GM12878 (cell line): ENCODE results near the gene EED.

Experiments used
- BHLHE40 ChIP-seq, 2 experiments: fragments of 450-650 bp in 1 of 2; IDR thresholded peaks; 2 replicates each; pipeline ENCODE4 v1.6.1; 2011 to 2017; ENCODE audit warnings: low read depth in 2 of 2, borderline replicate concordance in 1 of 2, improper control_type of control experiment in 1 of 2, low read length in 1 of 2, mild to moderate bottlenecking in 1 of 2
- KAT2A ChIP-seq: conservative IDR thresholded peaks from 2 replicates; pipeline ENCODE4 v1.6.1; 2011; ENCODE audit warnings: low read depth, low read length; ENCODE audit not compliant: control insufficient read depth
- RELA ChIP-seq: fragments of 450-650 bp; IDR thresholded peaks from 2 replicates; pipeline ENCODE4 v1.8.0; 2014; ENCODE audit warnings: borderline replicate concordance; ENCODE audit not compliant: partially characterized antibody
- SIN3A ChIP-seq: IDR thresholded peaks from 2 replicates; pipeline ENCODE4 v1.6.1; 2012; ENCODE audit warnings: low read depth, low read length, improper control_type of control experiment
- SP1 ChIP-seq: IDR thresholded peaks from one replicate; pipeline ENCODE4 v1.6.1; 2011; ENCODE audit warnings: low read depth, low read length
- STAT3 ChIP-seq: IDR thresholded peaks from 2 replicates; pipeline ENCODE4 v1.6.1; 2011; ENCODE audit warnings: low read depth, low read length, improper control_type of control experiment
- SUZ12 ChIP-seq: fragments of 200-600 bp; sonication (generic); IDR thresholded peaks from one replicate; pipeline ENCODE4 v1.6.1; 2018; ENCODE audit warnings: antibody characterized with exemption, mild to moderate bottlenecking; ENCODE audit not compliant: unreplicated experiment
- TF ChIP-seq, protein P1 (sequence below), 3 experiments: IDR thresholded peaks in 2 of 3; conservative IDR thresholded peaks in 1 of 3; 2 replicates each; pipeline ENCODE4 v1.5.1; 2011; ENCODE audit warnings: low read depth in 3 of 3, low read length in 3 of 3, mild to moderate bottlenecking in 3 of 3, control low read depth in 2 of 3, moderate library complexity in 2 of 3, inconsistent platforms in 1 of 3, mixed read lengths in 1 of 3; ENCODE audit not compliant: control insufficient read depth in 2 of 3, insufficient read depth in 1 of 3; ENCODE audit errors: extremely low read depth in 1 of 3
- TF ChIP-seq, protein P2 (sequence below): fragments of 450-650 bp; formaldehyde crosslinking; IDR thresholded peaks from 2 replicates; pipeline ENCODE4 v1.4.0; 2020; ENCODE audit warnings: mild to moderate bottlenecking, moderate library complexity
- TF ChIP-seq, protein P3 (sequence below): fragments of 150-350 bp; IDR thresholded peaks from 2 replicates; pipeline ENCODE4 v1.6.1; 2016; ENCODE audit warnings: low read depth, low read length
- TF ChIP-seq, protein P4 (sequence below): fragments of 450-650 bp; IDR thresholded peaks from 2 replicates; pipeline ENCODE4 v1.6.1; 2016; ENCODE audit warnings: mild to moderate bottlenecking
- TF ChIP-seq, protein P5 (sequence below): IDR thresholded peaks from 2 replicates; pipeline ENCODE4 v1.6.1; 2012; ENCODE audit warnings: low read depth, low read length, improper control_type of control experiment

DNA sequence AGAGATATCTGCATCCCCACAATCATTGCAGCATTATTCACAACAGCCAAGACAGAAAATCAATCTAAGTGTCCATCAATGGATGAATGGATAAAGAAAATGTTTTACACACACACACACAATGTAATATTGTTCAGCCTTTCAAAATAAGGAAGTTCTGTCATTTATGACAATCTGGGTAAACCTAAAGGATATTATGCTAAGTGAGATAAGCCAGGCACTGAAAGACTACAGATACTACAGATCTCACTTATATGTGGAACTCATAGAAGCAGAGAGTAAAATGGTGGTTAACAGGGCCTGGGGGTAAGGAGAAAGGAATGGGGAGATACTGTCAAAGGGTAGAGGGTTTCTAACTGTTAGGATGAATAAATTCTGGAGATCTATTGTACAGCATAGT is 36.0 kb upstream of the EED start:
- TF ChIP-seq, protein P1, sequence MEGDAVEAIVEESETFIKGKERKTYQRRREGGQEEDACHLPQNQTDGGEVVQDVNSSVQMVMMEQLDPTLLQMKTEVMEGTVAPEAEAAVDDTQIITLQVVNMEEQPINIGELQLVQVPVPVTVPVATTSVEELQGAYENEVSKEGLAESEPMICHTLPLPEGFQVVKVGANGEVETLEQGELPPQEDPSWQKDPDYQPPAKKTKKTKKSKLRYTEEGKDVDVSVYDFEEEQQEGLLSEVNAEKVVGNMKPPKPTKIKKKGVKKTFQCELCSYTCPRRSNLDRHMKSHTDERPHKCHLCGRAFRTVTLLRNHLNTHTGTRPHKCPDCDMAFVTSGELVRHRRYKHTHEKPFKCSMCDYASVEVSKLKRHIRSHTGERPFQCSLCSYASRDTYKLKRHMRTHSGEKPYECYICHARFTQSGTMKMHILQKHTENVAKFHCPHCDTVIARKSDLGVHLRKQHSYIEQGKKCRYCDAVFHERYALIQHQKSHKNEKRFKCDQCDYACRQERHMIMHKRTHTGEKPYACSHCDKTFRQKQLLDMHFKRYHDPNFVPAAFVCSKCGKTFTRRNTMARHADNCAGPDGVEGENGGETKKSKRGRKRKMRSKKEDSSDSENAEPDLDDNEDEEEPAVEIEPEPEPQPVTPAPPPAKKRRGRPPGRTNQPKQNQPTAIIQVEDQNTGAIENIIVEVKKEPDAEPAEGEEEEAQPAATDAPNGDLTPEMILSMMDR (IDR thresholded peaks at IDR 0.05 in 2 of 3, conservative IDR thresholded peaks at IDR 0.05 in 1 of 3; ENCODE audit: control insufficient read depth in 2 of 3, extremely low read depth in 1 of 3, insufficient read depth in 1 of 3, low read depth in 3 of 3, low read length in 3 of 3): no peak
- TF ChIP-seq KAT2A (no peak), SUZ12 (no peak), BHLHE40 (IDR thresholded peaks at IDR 0.05; ENCODE audit: borderline replicate concordance in 1 of 2, low read depth in 2 of 2, low read length in 1 of 2) (no peak), STAT3 (no peak), RELA (no peak), SIN3A (no peak), SP1 (no peak)
- TF ChIP-seq, protein P2, sequence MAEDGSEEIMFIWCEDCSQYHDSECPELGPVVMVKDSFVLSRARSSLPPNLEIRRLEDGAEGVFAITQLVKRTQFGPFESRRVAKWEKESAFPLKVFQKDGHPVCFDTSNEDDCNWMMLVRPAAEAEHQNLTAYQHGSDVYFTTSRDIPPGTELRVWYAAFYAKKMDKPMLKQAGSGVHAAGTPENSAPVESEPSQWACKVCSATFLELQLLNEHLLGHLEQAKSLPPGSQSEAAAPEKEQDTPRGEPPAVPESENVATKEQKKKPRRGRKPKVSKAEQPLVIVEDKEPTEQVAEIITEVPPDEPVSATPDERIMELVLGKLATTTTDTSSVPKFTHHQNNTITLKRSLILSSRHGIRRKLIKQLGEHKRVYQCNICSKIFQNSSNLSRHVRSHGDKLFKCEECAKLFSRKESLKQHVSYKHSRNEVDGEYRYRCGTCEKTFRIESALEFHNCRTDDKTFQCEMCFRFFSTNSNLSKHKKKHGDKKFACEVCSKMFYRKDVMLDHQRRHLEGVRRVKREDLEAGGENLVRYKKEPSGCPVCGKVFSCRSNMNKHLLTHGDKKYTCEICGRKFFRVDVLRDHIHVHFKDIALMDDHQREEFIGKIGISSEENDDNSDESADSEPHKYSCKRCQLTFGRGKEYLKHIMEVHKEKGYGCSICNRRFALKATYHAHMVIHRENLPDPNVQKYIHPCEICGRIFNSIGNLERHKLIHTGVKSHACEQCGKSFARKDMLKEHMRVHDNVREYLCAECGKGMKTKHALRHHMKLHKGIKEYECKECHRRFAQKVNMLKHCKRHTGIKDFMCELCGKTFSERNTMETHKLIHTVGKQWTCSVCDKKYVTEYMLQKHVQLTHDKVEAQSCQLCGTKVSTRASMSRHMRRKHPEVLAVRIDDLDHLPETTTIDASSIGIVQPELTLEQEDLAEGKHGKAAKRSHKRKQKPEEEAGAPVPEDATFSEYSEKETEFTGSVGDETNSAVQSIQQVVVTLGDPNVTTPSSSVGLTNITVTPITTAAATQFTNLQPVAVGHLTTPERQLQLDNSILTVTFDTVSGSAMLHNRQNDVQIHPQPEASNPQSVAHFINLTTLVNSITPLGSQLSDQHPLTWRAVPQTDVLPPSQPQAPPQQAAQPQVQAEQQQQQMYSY (CRISPR knock-in tag): no peak
- TF ChIP-seq, protein P3, sequence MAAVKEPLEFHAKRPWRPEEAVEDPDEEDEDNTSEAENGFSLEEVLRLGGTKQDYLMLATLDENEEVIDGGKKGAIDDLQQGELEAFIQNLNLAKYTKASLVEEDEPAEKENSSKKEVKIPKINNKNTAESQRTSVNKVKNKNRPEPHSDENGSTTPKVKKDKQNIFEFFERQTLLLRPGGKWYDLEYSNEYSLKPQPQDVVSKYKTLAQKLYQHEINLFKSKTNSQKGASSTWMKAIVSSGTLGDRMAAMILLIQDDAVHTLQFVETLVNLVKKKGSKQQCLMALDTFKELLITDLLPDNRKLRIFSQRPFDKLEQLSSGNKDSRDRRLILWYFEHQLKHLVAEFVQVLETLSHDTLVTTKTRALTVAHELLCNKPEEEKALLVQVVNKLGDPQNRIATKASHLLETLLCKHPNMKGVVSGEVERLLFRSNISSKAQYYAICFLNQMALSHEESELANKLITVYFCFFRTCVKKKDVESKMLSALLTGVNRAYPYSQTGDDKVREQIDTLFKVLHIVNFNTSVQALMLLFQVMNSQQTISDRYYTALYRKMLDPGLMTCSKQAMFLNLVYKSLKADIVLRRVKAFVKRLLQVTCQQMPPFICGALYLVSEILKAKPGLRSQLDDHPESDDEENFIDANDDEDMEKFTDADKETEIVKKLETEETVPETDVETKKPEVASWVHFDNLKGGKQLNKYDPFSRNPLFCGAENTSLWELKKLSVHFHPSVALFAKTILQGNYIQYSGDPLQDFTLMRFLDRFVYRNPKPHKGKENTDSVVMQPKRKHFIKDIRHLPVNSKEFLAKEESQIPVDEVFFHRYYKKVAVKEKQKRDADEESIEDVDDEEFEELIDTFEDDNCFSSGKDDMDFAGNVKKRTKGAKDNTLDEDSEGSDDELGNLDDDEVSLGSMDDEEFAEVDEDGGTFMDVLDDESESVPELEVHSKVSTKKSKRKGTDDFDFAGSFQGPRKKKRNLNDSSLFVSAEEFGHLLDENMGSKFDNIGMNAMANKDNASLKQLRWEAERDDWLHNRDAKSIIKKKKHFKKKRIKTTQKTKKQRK: no peak
- TF ChIP-seq, protein P4, sequence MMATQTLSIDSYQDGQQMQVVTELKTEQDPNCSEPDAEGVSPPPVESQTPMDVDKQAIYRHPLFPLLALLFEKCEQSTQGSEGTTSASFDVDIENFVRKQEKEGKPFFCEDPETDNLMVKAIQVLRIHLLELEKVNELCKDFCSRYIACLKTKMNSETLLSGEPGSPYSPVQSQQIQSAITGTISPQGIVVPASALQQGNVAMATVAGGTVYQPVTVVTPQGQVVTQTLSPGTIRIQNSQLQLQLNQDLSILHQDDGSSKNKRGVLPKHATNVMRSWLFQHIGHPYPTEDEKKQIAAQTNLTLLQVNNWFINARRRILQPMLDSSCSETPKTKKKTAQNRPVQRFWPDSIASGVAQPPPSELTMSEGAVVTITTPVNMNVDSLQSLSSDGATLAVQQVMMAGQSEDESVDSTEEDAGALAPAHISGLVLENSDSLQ: no peak
- TF ChIP-seq, protein P5, sequence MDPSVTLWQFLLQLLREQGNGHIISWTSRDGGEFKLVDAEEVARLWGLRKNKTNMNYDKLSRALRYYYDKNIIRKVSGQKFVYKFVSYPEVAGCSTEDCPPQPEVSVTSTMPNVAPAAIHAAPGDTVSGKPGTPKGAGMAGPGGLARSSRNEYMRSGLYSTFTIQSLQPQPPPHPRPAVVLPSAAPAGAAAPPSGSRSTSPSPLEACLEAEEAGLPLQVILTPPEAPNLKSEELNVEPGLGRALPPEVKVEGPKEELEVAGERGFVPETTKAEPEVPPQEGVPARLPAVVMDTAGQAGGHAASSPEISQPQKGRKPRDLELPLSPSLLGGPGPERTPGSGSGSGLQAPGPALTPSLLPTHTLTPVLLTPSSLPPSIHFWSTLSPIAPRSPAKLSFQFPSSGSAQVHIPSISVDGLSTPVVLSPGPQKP: no peak
